Cardiac muscle cell (in vitro differentiated cells and primary cell): ENCODE data around the gene JAML. TPM values are rescaled to one million over a fixed set of nuclear protein-coding genes. Genes with fewer than 3 reads are reported as not detected.

Experiments used
- DNase-seq, 2 donors: peaks; one replicate each; pipeline versions ENCODE4 v3.0.0 to v3.0.0-alpha.2; 2010 to 2017; ENCODE audit warnings: low read depth in 1 of 2, low spot score in 1 of 2
- H3K27ac ChIP-seq: fragments of 200-600 bp; sonication (generic); 2 replicates; pipeline ENCODE4 v1.5.1; 2016
- H3K27me3 ChIP-seq: fragments of 200-600 bp; sonication (generic); 2 replicates; pipeline ENCODE4 v1.6.0; 2016; ENCODE audit warnings: control low read depth
- H3K36me3 ChIP-seq: fragments of 200-600 bp; sonication (generic); 2 replicates; pipeline ENCODE4 v1.5.1; 2016; ENCODE audit warnings: control low read depth
- H3K4me1 ChIP-seq: fragments of 200-600 bp; sonication (generic); 2 replicates; pipeline ENCODE4 v1.8.1; 2017; ENCODE audit warnings: low read depth, mild to moderate bottlenecking, mixed run types
- H3K4me3 ChIP-seq: fragments of 200-600 bp; sonication (generic); 2 replicates; pipeline ENCODE4 v1.5.1; 2016; ENCODE audit warnings: mild to moderate bottlenecking
- H3K9me3 ChIP-seq: fragments of 200-600 bp; sonication (generic); 2 replicates; pipeline ENCODE4 v1.5.1; 2017; ENCODE audit warnings: low read depth, mild to moderate bottlenecking, control low read depth
- CTCF ChIP-seq: IDR thresholded peaks from 2 replicates; pipeline ENCODE4 v1.5.1; 2012; ENCODE audit warnings: low read depth, mild to moderate bottlenecking, low read length
- polyA plus RNA-seq: library from polyadenylated mRNA; unstranded; fragments of >200 nt; fragmentation: Nextera tagmentation; extraction: Ambion mirVana; gene quantifications from 2 replicates; pipeline ENCODE4 v1.2.1, GENCODE V29; 2016
- total RNA-seq: library from RNA; depleted of rRNA; stranded (reverse); fragments of >200 nt; gene quantifications from 2 replicates; pipeline ENCODE4 v1.2.3, GENCODE V29; 2016

Gene JAML
- total and polyA plus RNA-seq, 2 experiments from 2014 or later = not detected

GRCh38 chr11:118206391-118207031, 18.3 kb downstream of the JAML start:
- TF ChIP-seq CTCF = no peak
- no peaks in the 10 kb centered on the region for H3K9me3 ChIP-seq
- peaks cover 39% of the 10 kb centered on the region for H3K27me3 ChIP-seq
- H3K27ac ChIP-seq = no peak overlapping the region
- H3K4me3 ChIP-seq = no peak overlapping the region
- no peaks in the 10 kb centered on the region for H3K36me3 ChIP-seq
- H3K4me1 ChIP-seq = no peaks in the 10 kb centered on the region
- peak in 1 of 2 donors; percentile 5 for DNase-seq

GRCh38 chr11:118205606-118206378, 19.0 kb downstream of the JAML start:
- H3K27ac ChIP-seq = no peak overlapping the region
- no peaks in the 10 kb centered on the region for H3K4me1 ChIP-seq
- H3K27me3 ChIP-seq = peaks cover 39% of the 10 kb centered on the region
- H3K36me3 ChIP-seq = no peaks in the 10 kb centered on the region
- H3K4me3 ChIP-seq = no peak overlapping the region
- H3K9me3 ChIP-seq = no peaks in the 10 kb centered on the region
- DNase-seq = no peak
- no peak for TF ChIP-seq CTCF

GRCh38 chr11:118202599-118203422, 22.0 kb downstream of the JAML start:
- Histone ChIP-seq H3K9me3 (no peaks in the 10 kb centered on the region), H3K27me3 (peaks cover 30% of the 10 kb centered on the region), H3K36me3 (no peaks in the 10 kb centered on the region), H3K27ac (no peak overlapping the region), H3K4me3 (no peak overlapping the region), H3K4me1 (peaks cover 8% of the 10 kb centered on the region)
- TF ChIP-seq CTCF = no peak
- no peak for DNase-seq

- no peak for TF ChIP-seq CTCF
Observed at GRCh38 chr11:118201966-118202365, 22.8 kb downstream of the JAML start.

GRCh38 chr11:118200901-118201680, 23.7 kb downstream of the JAML start:
- Histone ChIP-seq H3K27me3 (peaks cover 14% of the 10 kb centered on the region), H3K36me3 (no peaks in the 10 kb centered on the region), H3K9me3 (no peaks in the 10 kb centered on the region), H3K4me1 (peaks cover 8% of the 10 kb centered on the region), H3K27ac (no peak overlapping the region), H3K4me3 (no peak overlapping the region)
- TF ChIP-seq CTCF = no peak
- no peak for DNase-seq

More at GRCh38 chr11:118201966-118202365, 22.8 kb downstream of the JAML start:
- H3K36me3 ChIP-seq = no peaks in the 10 kb centered on the region
- no peak for DNase-seq
- peaks cover 8% of the 10 kb centered on the region for H3K4me1 ChIP-seq
- no peak overlapping the region for H3K4me3 ChIP-seq
- H3K9me3 ChIP-seq = no peaks in the 10 kb centered on the region
- H3K27me3 ChIP-seq = peaks cover 23% of the 10 kb centered on the region
- H3K27ac ChIP-seq = no peak overlapping the region
